ENCODE measurements around the gene DIP2C.

Gene DIP2C

GRCh38 chr10:565676-566075 lies 123.8 kb downstream of the DIP2C start:
- no peak for DNase-seq

DNA sequence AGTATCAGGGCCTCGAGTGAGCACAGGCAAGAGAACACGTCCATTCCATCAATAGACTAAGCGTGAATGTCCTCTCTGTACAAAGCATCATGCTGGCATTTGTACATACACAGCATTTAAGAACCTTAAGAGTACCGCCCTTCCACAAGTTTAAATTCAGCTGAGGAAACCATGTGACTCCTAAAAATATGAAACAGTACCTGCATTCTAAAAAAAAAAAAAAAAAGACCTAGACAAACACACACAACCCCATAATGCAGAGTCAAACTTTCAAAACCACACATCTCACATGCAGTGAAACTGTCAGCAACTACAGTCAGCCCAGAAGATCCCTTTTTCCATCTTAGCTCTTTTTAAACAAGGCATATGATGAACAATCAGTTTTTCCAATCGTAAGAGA lies 124.3 kb downstream of the DIP2C start:
- DNase-seq = no peak

DNA sequence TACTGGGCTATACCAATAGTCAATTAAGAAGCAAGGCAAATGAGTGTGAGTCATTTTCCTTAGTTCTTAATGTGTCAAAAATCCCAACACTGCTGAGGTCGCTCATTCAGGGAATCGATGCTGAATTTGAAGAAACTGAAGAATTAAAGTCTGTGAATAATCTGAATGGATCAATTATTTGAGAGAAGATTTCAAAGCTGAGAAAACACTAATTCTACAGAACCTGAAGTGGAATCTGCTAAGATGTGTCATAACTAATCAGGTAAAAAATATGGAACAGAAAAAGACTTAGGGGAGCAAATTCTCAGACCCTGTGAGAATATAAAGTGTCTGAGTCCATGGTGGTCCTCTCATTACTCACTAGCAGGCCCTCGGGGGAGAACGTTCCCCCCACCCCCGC lies 125.6 kb downstream of the DIP2C start:
- no peak for DNase-seq

- DNase-seq = no peak
These were observed 127.3 kb downstream of the DIP2C start for GRCh38 chr10:562142-562541.

DNA sequence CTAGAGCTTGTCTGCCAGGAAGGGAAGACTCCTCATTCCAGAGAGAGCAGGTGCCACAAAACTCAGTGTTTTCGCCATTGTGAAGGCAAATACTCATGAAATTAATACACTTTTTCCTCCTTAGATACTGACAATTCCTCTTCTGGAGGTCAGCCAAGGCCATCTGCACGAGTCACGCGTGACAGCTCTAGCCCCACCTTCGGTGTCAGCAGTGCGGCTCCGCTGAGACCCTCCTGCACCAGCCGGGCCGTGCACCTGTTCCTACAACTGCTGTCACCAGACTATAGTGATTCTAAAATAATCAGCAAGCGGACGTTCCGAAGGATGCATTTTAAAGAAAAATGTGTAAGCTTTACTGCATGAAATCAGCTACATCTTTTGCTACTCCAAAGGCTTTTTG lies 127.7 kb downstream of the DIP2C start:
- no peak for DNase-seq

GRCh38 chr10:560314-560992 lies 129.0 kb downstream of the DIP2C start:
- no peak for DNase-seq

DNA sequence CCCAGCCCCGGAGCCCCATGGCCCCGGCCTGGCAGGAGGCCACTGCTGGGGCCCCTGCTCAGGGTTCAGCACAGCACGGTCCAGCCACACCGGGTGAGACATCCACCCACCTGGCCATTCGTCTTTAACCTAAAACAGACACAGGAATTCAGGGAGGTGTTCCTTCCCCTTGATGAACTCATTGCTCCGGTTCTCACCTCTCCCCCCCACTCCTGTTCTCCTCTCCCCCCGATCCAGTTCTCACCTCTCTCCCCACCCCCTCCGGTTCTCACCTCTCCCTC lies 129.8 kb downstream of the DIP2C start:
- DNase-seq = no peak

DNA sequence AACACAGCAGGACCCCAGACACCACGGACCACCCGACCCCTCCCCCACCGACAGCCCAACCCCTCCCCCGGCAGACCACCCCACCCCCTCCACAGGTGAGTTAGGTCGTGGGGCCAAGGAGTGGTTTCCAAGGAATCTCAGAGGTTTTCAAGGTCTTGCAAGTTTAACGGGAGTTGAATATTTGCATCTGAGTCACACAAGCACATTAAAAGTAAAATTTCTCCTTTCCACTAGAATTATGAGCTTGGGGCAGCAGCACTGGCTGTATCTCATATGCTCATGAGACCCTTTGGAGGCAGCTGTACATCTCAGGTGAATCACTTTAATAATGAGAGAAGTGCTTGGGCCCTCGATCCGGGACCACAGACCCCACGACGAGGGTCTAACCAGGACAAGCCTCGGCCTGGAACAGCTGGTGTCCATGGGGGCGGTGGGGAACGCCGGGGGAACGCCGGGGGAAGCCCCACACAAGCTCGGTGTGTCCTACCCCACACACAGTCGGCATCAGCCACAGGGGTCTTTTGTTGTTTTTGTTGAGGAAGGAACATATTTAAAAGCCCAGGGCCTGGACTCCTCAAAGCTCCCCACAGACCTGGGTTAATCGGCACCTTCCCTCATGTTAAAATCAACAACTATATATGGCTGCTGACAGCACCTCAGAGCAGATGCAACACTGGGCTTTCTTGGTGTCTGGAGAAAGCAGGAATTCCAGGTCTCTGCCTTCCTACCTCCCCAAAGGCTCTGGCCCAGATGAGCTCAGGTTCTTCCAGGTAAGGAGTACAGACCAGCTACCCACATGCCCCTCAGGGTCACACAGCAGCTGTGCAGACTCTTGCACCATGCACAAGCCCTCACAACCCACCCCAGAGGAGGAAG lies 130.3 kb downstream of the DIP2C start:
- no peak for DNase-seq

GRCh38 chr10:558364-558763 lies 131.1 kb downstream of the DIP2C start:
- no peak for DNase-seq

- DNase-seq = peak in 1 of 5 donors; percentile 27
These were observed 131.6 kb downstream of the DIP2C start for GRCh38 chr10:557792-558328.

DNA sequence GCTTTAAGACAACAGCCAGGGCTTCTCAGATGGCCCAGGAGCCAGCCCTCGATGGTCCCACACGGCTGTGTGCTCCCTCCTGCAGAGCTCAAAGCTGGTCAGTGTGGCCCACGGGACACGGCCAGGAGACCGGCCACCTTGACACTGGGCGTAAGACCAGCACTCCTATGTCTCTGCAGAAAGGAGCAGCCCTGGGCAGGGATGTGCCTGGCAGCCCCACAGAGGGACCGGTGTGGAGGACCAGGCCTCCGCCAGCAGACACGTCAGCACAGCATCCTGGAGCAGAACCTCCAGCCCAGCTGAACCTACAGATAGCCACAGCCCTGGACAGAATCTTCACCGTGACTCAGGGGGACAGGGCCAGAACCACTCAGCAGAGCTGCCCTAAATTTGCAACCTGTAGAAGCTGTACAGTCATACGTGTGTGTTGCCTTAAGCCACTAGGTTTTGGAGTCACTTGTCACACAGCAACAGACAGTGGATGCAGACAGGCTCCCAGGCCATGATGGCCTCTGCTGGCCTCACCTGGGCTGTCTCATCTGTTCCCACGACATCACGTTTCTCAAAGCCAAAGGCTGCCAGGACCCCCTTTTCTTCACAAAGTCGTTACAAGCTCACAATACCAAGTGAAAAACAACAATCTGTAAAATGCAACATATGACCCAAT lies 132.4 kb downstream of the DIP2C start:
- no peak for DNase-seq

GRCh38 chr10:555682-556350 lies 133.7 kb downstream of the DIP2C start:
- DNase-seq = no peak

GRCh38 chr10:555281-555680 lies 134.2 kb downstream of the DIP2C start:
- DNase-seq = no peak

DNA sequence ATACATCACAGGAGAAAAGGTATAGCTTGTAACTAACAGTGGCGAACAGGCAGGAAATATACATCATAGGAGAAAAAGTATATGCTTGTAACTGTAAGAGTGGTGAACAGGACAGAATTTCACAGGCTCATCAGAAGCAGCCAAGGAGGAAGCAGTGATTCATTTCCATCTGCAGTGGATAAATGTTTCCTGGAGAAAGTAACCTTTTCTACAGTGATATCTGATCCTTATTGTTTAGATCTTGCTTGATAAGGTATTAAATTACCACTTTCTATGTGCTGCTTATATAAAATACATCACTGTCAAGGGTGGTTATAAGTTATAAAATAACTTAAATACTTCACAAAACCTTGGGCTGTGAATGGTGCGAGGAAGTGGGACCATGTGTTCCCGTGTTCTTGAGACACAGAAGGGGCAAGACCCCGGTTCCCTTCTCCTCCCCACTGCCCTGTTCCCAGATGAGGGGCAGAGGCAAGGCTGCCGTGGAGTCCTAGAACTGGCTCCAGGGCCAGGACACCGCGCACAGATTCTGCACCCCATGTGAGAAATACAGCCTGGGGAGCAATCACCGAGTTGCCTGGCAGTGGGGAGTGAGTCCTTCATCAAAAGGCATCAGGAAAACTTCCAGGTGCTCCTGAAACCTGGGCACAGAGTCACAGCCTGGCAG lies 135.2 kb downstream of the DIP2C start:
- DNase-seq = no peak

GRCh38 chr10:553233-553632 lies 136.2 kb downstream of the DIP2C start:
- DNase-seq = no peak

DNA sequence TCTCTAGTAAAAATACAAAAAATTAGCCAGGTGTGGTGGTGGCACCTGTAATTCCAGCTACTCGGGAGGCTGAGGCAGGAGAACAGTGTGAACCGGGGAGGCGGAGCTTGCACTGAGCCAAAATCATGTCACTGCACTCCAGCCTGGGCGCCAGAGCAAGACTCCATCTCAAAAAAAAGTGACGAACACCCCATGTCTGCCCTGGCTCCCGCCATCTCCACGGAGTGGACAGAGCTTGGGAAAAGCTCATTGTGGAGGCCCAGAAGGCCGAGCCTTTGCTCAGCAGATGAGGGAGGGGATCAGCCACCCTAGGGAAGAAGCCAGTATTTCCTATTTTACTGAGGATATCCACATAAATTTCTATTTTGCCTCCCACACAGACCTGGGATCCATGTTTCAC lies 136.8 kb downstream of the DIP2C start:
- no peak for DNase-seq

DNA sequence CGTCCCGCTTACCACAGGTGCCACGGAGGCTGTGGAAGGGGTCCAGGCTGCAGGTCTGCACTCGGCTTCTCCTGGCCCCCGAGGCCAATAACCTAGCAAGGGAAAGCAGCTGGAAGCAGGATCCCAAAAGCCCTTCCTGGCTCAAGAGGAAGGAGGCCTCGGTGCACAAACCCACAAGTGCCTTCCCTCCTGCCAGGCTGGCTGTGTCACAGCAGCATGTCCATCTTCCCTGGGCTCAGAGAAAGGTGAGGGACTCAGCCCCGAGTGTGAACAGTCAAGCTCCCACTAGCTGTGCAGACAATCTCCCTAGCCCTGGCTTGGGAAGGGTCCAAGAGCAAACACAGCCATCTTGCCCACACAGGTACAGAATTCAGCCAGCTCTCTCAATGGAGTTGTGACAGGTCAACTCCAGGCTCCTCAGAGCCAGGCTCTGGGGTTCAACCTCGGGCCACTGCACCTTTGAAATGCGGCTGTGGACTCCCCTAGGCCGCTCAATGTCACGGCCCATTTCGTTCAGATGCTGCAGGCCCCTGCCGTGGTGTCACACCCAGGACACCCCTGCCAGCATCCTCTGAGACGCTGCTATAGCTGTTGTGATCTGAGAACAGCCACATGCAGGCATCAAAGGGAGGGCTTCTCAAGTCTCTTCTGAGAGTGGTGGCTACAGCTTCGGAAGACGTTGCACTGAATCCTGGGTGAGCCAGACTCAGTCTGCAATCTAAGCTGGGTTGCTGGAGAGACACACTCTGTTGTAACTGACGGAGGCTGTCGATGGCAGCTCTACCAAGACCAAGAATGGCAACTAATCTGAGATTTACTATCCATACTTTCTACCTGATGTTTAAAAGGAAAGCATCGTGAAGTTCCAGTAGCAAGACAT lies 137.9 kb downstream of the DIP2C start:
- no peak for DNase-seq

GRCh38 chr10:550665-551372 lies 138.6 kb downstream of the DIP2C start:
- DNase-seq = no peak

DNA sequence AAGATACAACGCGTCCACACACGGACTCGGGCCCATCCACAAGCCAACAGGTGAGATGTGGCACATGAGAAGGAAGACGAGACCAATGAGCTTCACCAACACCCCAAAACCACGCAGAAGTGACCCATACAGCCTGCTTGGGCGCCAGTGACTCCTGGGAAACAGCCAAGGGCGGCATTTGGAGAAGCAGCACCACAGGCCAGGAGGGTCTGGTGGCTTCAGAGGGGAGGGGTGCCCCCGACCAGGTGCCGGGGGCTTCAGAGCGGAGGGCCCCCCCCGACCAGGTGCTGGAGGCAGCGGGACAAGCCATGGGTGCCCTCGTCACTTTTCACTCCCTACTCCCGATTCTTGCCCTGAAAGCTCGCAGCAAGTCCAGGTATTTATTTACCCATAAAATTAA lies 140.1 kb downstream of the DIP2C start:
- no peak for DNase-seq

DNA sequence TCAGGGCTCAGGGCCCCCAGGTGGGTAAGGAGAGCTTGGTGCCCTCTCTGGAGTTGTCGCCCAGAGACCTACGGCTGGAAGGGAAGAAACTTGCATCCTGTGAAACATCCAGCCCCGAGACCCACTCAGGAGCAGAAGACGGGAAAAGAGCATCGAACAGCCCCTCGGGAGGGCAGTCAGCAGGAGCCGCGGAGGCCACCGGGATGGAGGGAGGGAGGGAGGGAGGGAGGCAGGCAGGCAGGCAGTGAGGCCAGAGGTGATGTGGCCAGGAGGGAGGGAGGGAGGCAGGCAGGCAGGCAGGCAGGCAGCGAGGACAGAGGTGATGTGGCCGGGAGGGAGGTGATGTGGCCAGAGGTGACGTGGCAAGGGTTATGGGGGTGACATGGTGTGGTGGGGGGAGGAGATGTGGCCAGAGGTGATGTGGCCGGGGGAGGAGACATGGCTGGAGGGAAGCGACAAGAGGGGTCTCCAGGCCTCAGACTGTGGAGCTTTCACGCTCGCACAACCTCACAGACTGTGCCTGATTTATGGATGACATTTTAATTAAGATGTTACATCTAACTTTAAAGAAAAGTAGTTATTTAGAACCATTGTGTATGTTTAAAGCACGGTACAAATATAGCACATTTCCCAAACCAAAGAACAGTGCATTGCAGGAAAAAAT lies 141.1 kb downstream of the DIP2C start:
- no peak for DNase-seq

All from T-helper 1 cell (primary cell).